Upper lobe of left lung (tissue), 4 donors: ENCODE results near the gene XYLT2.
"Not testable (repeated sequence)": the region's sequence is repeated elsewhere in the genome, so short reads cannot be mapped to it uniquely, and the experiment has no call there.

Experiments
- POLR2AphosphoS5 ChIP-seq, 2 donors: sonication (generic); formaldehyde crosslinking; IDR thresholded peaks; one replicate each; pipeline ENCODE4 v1.5.1; 2017; ENCODE audit warnings: antibody characterized with exemption in 2 of 2
- TF ChIP-seq, protein P1 (sequence below), 6 experiments: fragments of 450-650 bp in 4 of 6; fragments of 200-600 bp in 2 of 6; sonication (generic) in 2 of 6; IDR thresholded peaks; one replicate each; pipeline ENCODE4 v1.5.1; 2016 to 2019; ENCODE audit warnings: antibody characterized with exemption in 6 of 6

DNA sequence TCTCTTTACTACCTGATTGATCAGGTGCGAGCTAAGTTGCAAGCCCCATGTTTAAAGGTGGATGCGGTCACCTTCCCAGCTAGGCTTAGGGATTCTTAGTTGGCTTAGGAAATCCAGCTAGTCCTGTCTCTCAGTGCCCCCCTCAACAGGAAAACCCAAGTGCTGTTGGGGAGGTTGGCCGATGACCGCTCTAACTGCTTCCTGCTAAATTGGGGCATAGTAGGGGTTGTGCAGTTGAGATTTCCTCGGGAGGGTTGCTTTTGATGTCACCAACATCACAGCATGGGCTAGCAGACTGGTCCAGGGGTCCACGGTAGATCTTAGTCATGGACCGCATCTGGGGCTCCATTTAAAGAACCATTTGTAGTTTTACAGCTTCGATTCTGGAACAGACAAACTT, 53.7 kb downstream of the XYLT2 start:
- TF ChIP-seq, protein P1, sequence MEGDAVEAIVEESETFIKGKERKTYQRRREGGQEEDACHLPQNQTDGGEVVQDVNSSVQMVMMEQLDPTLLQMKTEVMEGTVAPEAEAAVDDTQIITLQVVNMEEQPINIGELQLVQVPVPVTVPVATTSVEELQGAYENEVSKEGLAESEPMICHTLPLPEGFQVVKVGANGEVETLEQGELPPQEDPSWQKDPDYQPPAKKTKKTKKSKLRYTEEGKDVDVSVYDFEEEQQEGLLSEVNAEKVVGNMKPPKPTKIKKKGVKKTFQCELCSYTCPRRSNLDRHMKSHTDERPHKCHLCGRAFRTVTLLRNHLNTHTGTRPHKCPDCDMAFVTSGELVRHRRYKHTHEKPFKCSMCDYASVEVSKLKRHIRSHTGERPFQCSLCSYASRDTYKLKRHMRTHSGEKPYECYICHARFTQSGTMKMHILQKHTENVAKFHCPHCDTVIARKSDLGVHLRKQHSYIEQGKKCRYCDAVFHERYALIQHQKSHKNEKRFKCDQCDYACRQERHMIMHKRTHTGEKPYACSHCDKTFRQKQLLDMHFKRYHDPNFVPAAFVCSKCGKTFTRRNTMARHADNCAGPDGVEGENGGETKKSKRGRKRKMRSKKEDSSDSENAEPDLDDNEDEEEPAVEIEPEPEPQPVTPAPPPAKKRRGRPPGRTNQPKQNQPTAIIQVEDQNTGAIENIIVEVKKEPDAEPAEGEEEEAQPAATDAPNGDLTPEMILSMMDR (IDR thresholded peaks at IDR 0.05), result not testable (repeated sequence)
- not testable (repeated sequence) for TF ChIP-seq POLR2AphosphoS5 (IDR thresholded peaks at IDR 0.05)
